ENCODE results near the gene SSH2.
A peak's percentile ranks its signal among the peaks of the same experiment; 100 is the strongest.
"Not testable (repeated sequence)": the region's sequence is repeated elsewhere in the genome, so short reads cannot be mapped to it uniquely, and the experiment has no call there.

The SSH2 gene

GRCh38 chr17:29929533-29930408 is at the start of gene SSH2:
Gene SSH2 (minus strand): TSS chr17:29930228. CDS start chr17:29930000, 228 bp downstream.
- H3K4me3 ChIP-seq (ENCODE audit: low read length in 2 of 2), result peak within 1 kb of the TSS; percentile 97 to 100

DNA sequence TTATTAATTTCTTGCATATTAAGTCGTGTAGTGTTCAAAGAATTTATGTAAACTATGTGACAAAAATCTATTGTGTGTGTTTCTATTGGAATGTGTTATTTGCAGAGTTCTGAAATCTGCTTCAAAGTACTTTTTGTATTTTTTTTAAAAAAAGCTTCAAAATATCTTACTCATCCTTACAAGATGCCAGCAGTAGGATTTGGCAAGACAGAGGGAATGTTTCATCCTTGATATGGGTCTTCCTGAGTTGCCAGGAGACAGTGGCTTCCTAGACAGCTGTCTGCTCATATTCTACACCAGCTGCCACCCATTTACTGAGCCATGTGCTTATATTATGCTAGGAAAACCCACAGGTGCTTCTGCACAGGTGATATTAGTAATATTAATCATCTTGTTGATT is 47.8 kb upstream of the SSH2 start:
- Histone ChIP-seq H3K9me3 (ENCODE audit: control insufficient read depth in 2 of 2, low read length in 2 of 2) (no peaks in the 10 kb centered on the region), H3K4me1 (ENCODE audit: control insufficient read depth in 2 of 2, insufficient read depth in 2 of 2, low read length in 2 of 2) (peaks cover 1 to 2% of the 10 kb centered on the region in 2 donors), H3K27ac (ENCODE audit: low read depth in 2 of 2, low read length in 2 of 2) (no peak overlapping the region), H3K4me3 (ENCODE audit: low read length in 2 of 2) (no peak overlapping the region), H3K36me3 (ENCODE audit: control insufficient read depth in 2 of 2, insufficient read depth in 2 of 2, low read length in 2 of 2) (no peaks in the 10 kb centered on the region), H3K27me3 (ENCODE audit: control insufficient read depth in 2 of 2, insufficient read depth in 2 of 2, low read length in 2 of 2) (peaks cover 0 to 2% of the 10 kb centered on the region in 2 donors), H3K9ac (ENCODE audit: low read depth in 1 of 2, low read length in 2 of 2) (no peak overlapping the region)

More at GRCh38 chr17:29929533-29930408, at the start of gene SSH2:
- Histone ChIP-seq H3K9ac (ENCODE audit: low read depth in 1 of 2, low read length in 2 of 2) (peak within 1 kb of the TSS; percentile 93 to 96), H3K36me3 (ENCODE audit: control insufficient read depth in 2 of 2, insufficient read depth in 2 of 2, low read length in 2 of 2) (peaks cover 0 to under 1% of the 10 kb centered on the region in 2 donors), H3K27me3 (ENCODE audit: control insufficient read depth in 2 of 2, insufficient read depth in 2 of 2, low read length in 2 of 2) (no peaks in the 10 kb centered on the region), H3K4me1 (ENCODE audit: control insufficient read depth in 2 of 2, insufficient read depth in 2 of 2, low read length in 2 of 2) (peaks cover 16 to 21% of the 10 kb centered on the region in 2 donors), H3K27ac (ENCODE audit: low read depth in 2 of 2, low read length in 2 of 2) (peak within 1 kb of the TSS; percentile 95 to 97), H3K9me3 (ENCODE audit: control insufficient read depth in 2 of 2, low read length in 2 of 2) (no peaks in the 10 kb centered on the region)

- no peaks in the 10 kb centered on the region for H3K9me3 ChIP-seq (ENCODE audit: control insufficient read depth in 2 of 2, low read length in 2 of 2)
- H3K27me3 ChIP-seq (ENCODE audit: control insufficient read depth in 2 of 2, insufficient read depth in 2 of 2, low read length in 2 of 2), result no peaks in the 10 kb centered on the region
- no peak overlapping the region for H3K27ac ChIP-seq (ENCODE audit: low read depth in 2 of 2, low read length in 2 of 2)
- H3K4me3 ChIP-seq (ENCODE audit: low read length in 2 of 2), result peak overlapping the region in 1 of 2 donors; percentile 15
- H3K9ac ChIP-seq (ENCODE audit: low read depth in 1 of 2, low read length in 2 of 2), result no peak overlapping the region
- no peaks in the 10 kb centered on the region for H3K36me3 ChIP-seq (ENCODE audit: control insufficient read depth in 2 of 2, insufficient read depth in 2 of 2, low read length in 2 of 2)
- peaks cover 7 to 8% of the 10 kb centered on the region in 2 donors for H3K4me1 ChIP-seq (ENCODE audit: control insufficient read depth in 2 of 2, insufficient read depth in 2 of 2, low read length in 2 of 2)
These were observed 43.0 kb upstream of the SSH2 start for GRCh38 chr17:29973005-29973404.

DNA sequence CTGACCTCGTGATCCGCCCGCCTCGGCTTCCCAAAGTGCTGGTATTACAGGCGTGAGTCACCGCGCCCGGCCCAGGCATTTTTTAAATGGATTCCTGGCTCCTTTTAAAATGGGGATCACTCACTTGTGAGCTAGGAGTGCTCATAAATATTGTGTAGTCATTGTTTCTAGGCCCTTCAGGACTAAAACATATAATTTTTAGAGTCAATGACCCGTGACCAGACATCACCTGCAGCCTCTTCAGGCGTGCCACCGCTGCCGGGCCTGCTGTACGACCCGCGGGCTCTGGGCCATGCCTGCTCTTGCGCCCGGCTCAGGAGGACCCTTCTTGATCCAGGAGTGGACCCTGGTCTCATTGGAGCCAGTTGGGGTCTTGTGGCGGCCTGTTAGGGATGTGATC is 42.2 kb upstream of the SSH2 start:
- Histone ChIP-seq H3K4me3 (ENCODE audit: low read length in 2 of 2) (no peak overlapping the region), H3K27me3 (ENCODE audit: control insufficient read depth in 2 of 2, insufficient read depth in 2 of 2, low read length in 2 of 2) (no peaks in the 10 kb centered on the region), H3K9me3 (ENCODE audit: control insufficient read depth in 2 of 2, low read length in 2 of 2) (no peaks in the 10 kb centered on the region), H3K4me1 (ENCODE audit: control insufficient read depth in 2 of 2, insufficient read depth in 2 of 2, low read length in 2 of 2) (peaks cover 7 to 8% of the 10 kb centered on the region in 2 donors), H3K9ac (ENCODE audit: low read depth in 1 of 2, low read length in 2 of 2) (no peak overlapping the region), H3K36me3 (ENCODE audit: control insufficient read depth in 2 of 2, insufficient read depth in 2 of 2, low read length in 2 of 2) (no peaks in the 10 kb centered on the region), H3K27ac (ENCODE audit: low read depth in 2 of 2, low read length in 2 of 2) (no peak overlapping the region)

- Histone ChIP-seq H3K27me3 (ENCODE audit: control insufficient read depth in 2 of 2, insufficient read depth in 2 of 2, low read length in 2 of 2) (no peaks in the 10 kb centered on the region), H3K9ac (ENCODE audit: low read depth in 1 of 2, low read length in 2 of 2) (no peak overlapping the region), H3K4me3 (ENCODE audit: low read length in 2 of 2) (no peak overlapping the region)
These were observed 38.2 kb upstream of the SSH2 start for GRCh38 chr17:29968271-29968670.

GRCh38 chr17:29962656-29963055 is 32.6 kb upstream of the SSH2 start:
- no peaks in the 10 kb centered on the region for H3K36me3 ChIP-seq (ENCODE audit: control insufficient read depth in 2 of 2, insufficient read depth in 2 of 2, low read length in 2 of 2)
- H3K4me3 ChIP-seq (ENCODE audit: low read length in 2 of 2), result no peak overlapping the region
- H3K9me3 ChIP-seq (ENCODE audit: control insufficient read depth in 2 of 2, low read length in 2 of 2), result no peaks in the 10 kb centered on the region
- no peaks in the 10 kb centered on the region for H3K4me1 ChIP-seq (ENCODE audit: control insufficient read depth in 2 of 2, insufficient read depth in 2 of 2, low read length in 2 of 2)
- no peaks in the 10 kb centered on the region for H3K27me3 ChIP-seq (ENCODE audit: control insufficient read depth in 2 of 2, insufficient read depth in 2 of 2, low read length in 2 of 2)
- no peak overlapping the region for H3K9ac ChIP-seq (ENCODE audit: low read depth in 1 of 2, low read length in 2 of 2)
- H3K27ac ChIP-seq (ENCODE audit: low read depth in 2 of 2, low read length in 2 of 2), result no peak overlapping the region

More at GRCh38 chr17:29968271-29968670, 38.2 kb upstream of the SSH2 start:
- Histone ChIP-seq H3K4me1 (ENCODE audit: control insufficient read depth in 2 of 2, insufficient read depth in 2 of 2, low read length in 2 of 2) (peaks cover 7 to 8% of the 10 kb centered on the region in 2 donors), H3K36me3 (ENCODE audit: control insufficient read depth in 2 of 2, insufficient read depth in 2 of 2, low read length in 2 of 2) (no peaks in the 10 kb centered on the region), H3K27ac (ENCODE audit: low read depth in 2 of 2, low read length in 2 of 2) (no peak overlapping the region), H3K9me3 (ENCODE audit: control insufficient read depth in 2 of 2, low read length in 2 of 2) (no peaks in the 10 kb centered on the region)

DNA sequence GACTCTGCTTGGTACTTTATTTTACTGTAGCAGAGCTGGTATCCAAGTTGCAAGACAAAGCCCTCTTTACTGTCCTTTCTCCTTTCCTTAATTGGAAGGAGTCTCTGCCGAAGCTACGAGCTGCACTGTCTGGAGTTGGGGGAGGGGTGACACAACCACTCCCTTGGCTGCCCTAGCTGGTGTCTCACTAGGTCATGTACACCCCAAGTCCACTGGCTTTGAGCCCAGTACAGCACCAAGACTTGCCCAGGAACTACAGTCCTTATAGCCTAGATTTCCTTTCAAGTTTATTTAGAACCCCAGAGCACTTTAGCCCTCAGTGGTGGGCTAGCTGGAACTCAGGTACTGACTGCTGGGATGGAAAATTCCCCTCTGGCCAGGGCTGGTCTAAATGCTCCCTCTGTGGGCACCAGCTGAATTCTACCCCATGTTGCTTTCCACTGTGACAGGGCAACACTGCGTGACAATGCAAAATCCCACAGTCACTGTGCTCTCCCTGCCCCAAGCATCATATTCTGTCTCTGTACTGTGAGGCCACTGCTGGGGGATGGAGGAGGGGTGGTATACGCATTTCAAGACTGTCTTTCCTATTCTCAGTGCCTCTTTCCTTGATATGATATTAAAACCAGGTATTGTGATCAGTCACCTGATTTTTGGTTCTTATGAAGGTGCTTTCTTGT is 29.8 kb upstream of the SSH2 start:
- no peaks in the 10 kb centered on the region for H3K27me3 ChIP-seq (ENCODE audit: control insufficient read depth in 2 of 2, insufficient read depth in 2 of 2, low read length in 2 of 2)
- H3K27ac ChIP-seq (ENCODE audit: low read depth in 2 of 2, low read length in 2 of 2), result no peak overlapping the region
- no peak overlapping the region for H3K9ac ChIP-seq (ENCODE audit: low read depth in 1 of 2, low read length in 2 of 2)
- H3K9me3 ChIP-seq (ENCODE audit: control insufficient read depth in 2 of 2, low read length in 2 of 2), result no peaks in the 10 kb centered on the region
- no peaks in the 10 kb centered on the region for H3K36me3 ChIP-seq (ENCODE audit: control insufficient read depth in 2 of 2, insufficient read depth in 2 of 2, low read length in 2 of 2)
- H3K4me3 ChIP-seq (ENCODE audit: low read length in 2 of 2), result no peak overlapping the region
- H3K4me1 ChIP-seq (ENCODE audit: control insufficient read depth in 2 of 2, insufficient read depth in 2 of 2, low read length in 2 of 2), result no peaks in the 10 kb centered on the region

DNA sequence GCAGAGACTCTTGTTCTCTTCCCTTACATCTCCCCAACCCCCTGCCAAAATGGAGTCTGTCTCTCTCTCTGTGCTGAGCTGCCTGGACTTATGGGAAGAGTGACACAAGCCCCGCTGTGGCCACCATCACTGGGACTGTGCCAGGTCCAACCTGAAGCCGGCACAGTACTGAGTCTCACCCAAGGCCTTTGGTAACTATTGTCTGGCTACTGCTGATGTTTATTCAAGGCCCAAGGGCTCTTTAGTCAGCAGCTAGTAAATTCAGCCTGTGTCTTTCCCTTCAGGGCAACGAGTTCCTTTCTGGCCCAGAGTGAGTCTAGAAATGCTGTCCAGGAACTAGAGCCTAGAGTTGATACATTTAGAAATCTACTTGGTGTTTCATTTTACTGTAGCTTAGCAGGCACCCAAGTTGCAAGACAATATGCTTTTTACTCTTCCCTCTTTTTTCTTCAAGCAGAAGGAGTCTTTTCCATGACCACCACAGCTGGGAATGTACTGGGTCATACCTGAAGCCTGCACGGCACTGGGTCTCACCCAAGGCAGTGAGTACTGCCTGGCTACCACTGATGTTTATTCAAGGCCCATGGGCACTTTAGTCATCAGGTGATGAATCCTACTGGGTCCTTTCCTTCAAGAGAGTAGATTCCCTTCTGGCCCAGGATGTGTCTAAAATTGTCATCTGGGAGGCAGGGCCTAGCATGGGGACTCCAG is 29.1 kb upstream of the SSH2 start:
- Histone ChIP-seq H3K36me3 (ENCODE audit: control insufficient read depth in 2 of 2, insufficient read depth in 2 of 2, low read length in 2 of 2) (no peaks in the 10 kb centered on the region), H3K4me1 (ENCODE audit: control insufficient read depth in 2 of 2, insufficient read depth in 2 of 2, low read length in 2 of 2) (no peaks in the 10 kb centered on the region), H3K4me3 (ENCODE audit: low read length in 2 of 2) (no peak overlapping the region), H3K9me3 (ENCODE audit: control insufficient read depth in 2 of 2, low read length in 2 of 2) (peaks cover 0 to 3% of the 10 kb centered on the region in 2 donors), H3K27me3 (ENCODE audit: control insufficient read depth in 2 of 2, insufficient read depth in 2 of 2, low read length in 2 of 2) (no peaks in the 10 kb centered on the region), H3K27ac (ENCODE audit: low read depth in 2 of 2, low read length in 2 of 2) (no peak overlapping the region), H3K9ac (ENCODE audit: low read depth in 1 of 2, low read length in 2 of 2) (no peak overlapping the region)

DNA sequence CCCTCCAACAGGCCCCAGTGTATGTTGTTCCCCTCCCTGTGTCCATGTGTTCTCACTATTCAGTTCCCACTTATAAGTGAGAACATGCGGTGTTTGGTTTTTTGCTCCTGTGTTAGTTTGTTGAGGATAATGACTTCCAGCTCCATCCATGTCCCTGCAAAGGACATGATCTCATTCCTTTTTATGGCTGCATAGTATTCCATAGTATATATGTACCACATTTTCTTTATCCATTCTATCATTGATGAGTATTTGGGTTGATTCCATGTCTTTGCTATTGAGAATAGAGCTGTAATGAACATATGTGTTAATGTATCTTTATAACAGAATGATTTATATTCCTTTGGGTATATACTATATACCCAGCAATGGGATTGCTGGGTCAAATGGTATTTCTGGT is 27.5 kb upstream of the SSH2 start:
- H3K27me3 ChIP-seq (ENCODE audit: control insufficient read depth in 2 of 2, insufficient read depth in 2 of 2, low read length in 2 of 2); H3K27ac ChIP-seq (ENCODE audit: low read depth in 2 of 2, low read length in 2 of 2); H3K4me1 ChIP-seq (ENCODE audit: control insufficient read depth in 2 of 2, insufficient read depth in 2 of 2, low read length in 2 of 2); H3K4me3 ChIP-seq (ENCODE audit: low read length in 2 of 2); H3K36me3 ChIP-seq (ENCODE audit: control insufficient read depth in 2 of 2, insufficient read depth in 2 of 2, low read length in 2 of 2); H3K9me3 ChIP-seq (ENCODE audit: control insufficient read depth in 2 of 2, low read length in 2 of 2); H3K9ac ChIP-seq (ENCODE audit: low read depth in 1 of 2, low read length in 2 of 2): not testable (repeated sequence)

DNA sequence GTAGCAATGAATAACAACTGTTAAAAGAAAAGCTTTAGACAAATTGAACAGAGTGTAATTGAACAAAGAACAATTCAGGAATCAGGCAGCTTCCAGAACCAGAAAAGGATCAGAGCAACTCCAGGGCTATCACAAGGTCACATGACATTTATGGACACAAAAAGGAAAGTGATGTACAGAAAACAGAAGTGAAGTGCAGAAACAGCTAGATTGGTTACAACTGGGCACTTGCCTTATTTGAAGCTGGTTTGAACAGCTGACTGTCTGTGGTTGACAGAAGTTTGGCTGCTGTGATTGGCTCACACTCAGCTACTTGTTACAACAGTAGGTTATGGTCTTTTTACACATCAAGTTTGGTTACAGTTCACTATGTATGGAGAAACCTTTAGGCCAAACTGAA is 26.2 kb upstream of the SSH2 start:
- Histone ChIP-seq H3K27ac (ENCODE audit: low read depth in 2 of 2, low read length in 2 of 2) (no peak overlapping the region), H3K4me1 (ENCODE audit: control insufficient read depth in 2 of 2, insufficient read depth in 2 of 2, low read length in 2 of 2) (no peaks in the 10 kb centered on the region), H3K27me3 (ENCODE audit: control insufficient read depth in 2 of 2, insufficient read depth in 2 of 2, low read length in 2 of 2) (no peaks in the 10 kb centered on the region), H3K36me3 (ENCODE audit: control insufficient read depth in 2 of 2, insufficient read depth in 2 of 2, low read length in 2 of 2) (no peaks in the 10 kb centered on the region), H3K9me3 (ENCODE audit: control insufficient read depth in 2 of 2, low read length in 2 of 2) (peaks cover 0 to 3% of the 10 kb centered on the region in 2 donors), H3K9ac (ENCODE audit: low read depth in 1 of 2, low read length in 2 of 2) (no peak overlapping the region), H3K4me3 (ENCODE audit: low read length in 2 of 2) (no peak overlapping the region)
